Activated naive CD4-positive, alpha-beta T cell treated with anti-CD3 and anti-CD28 coated beads, Interleukin-2, amount 10 ng/mL, durations not matched to agents 7 days and 5 days (primary cell): ENCODE data around the gene TEN1.
A peak's percentile ranks its signal among the peaks of the same experiment; 100 is the strongest.

Experiments used
- CTCF ChIA-PET: fragments of 350-600 bp; sonication (Branson Sonifier 250); formaldehyde crosslinking; loops from one replicate; lab custom pipeline; 2021; ENCODE audit warnings: antibody characterized with exemption; lab: Charles Lee
- DNase-seq: peaks from one replicate; pipeline ENCODE4 v3.0.0-alpha.2; 2020
- H3K27ac Mint-ChIP-seq: one replicate; pipeline ENCODE4 v1.8.0; 2021; ENCODE audit warnings: mild to moderate bottlenecking, moderate library complexity, mixed read lengths
- H3K27me3 Mint-ChIP-seq: one replicate; pipeline ENCODE4 v1.8.0; 2021; ENCODE audit warnings: mild to moderate bottlenecking, mixed read lengths
- H3K36me3 Mint-ChIP-seq: one replicate; pipeline ENCODE4 v1.8.0; 2021; ENCODE audit warnings: mixed read lengths
- H3K4me1 Mint-ChIP-seq: one replicate; pipeline ENCODE4 v1.8.0; 2021; ENCODE audit warnings: mixed read lengths
- H3K4me3 Mint-ChIP-seq: one replicate; pipeline ENCODE4 v1.8.0; 2021; ENCODE audit warnings: mild to moderate bottlenecking, moderate library complexity, mixed read lengths
- H3K9me3 Mint-ChIP-seq: one replicate; pipeline ENCODE4 v1.8.0; 2021; ENCODE audit warnings: mixed read lengths

Gene TEN1

GRCh38 chr17:76005263-76006149 is 26.5 kb downstream of the TEN1 start:
- CTCF ChIA-PET = interaction anchor here (0.8 to 8.5 kb wide), 24 partner anchors 8 to 296 kb away, joined by 3 to 87 read pairs (median 4); partner anchors contain the start of genes ACOX1, MRPL38, TEN1 and TRIM47
- Mint-ChIP-seq H3K9me3 (no peaks in the 10 kb centered on the region), H3K27me3 (peaks cover 7% of the 10 kb centered on the region), H3K27ac (no peak overlapping the region), H3K4me3 (no peak overlapping the region), H3K36me3 (no peaks in the 10 kb centered on the region), H3K4me1 (peaks cover 2% of the 10 kb centered on the region)
- DNase-seq = peak; percentile 91

- CTCF ChIA-PET = interaction anchor here (0.8 to 8.5 kb wide), 5 partner anchors 8 to 258 kb away, joined by 3 to 87 read pairs (median 3); partner anchors contain the start of gene MRPL38
- Mint-ChIP-seq H3K36me3 (no peaks in the 10 kb centered on the region), H3K27ac (no peak overlapping the region), H3K4me3 (no peak overlapping the region), H3K4me1 (peaks cover 2% of the 10 kb centered on the region), H3K27me3 (peaks cover 13% of the 10 kb centered on the region), H3K9me3 (no peaks in the 10 kb centered on the region)
- DNase-seq = no peak
Measured at GRCh38 chr17:76007131-76007849, 28.2 kb downstream of the TEN1 start.

DNA sequence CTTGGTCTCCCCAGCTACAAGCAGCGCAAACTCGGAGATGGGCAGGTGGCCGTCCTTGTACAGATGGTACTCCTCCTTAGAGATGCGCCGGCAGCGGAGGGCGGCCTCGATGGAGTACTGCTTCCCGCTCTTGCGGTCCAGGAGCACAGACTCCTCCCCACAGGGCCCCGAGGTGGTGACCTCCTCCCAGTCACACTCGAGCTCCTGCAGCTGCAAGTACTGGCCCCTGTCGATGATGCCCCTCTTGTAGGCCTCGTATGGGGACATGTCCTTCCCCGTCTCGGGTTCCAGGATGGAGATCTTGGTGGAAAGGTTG is 28.8 kb downstream of the TEN1 start:
- no peak overlapping the region for H3K4me3 Mint-ChIP-seq
- H3K27me3 Mint-ChIP-seq = peaks cover 13% of the 10 kb centered on the region
- peaks cover 2% of the 10 kb centered on the region for H3K4me1 Mint-ChIP-seq
- no peak overlapping the region for H3K27ac Mint-ChIP-seq
- H3K9me3 Mint-ChIP-seq = no peaks in the 10 kb centered on the region
- H3K36me3 Mint-ChIP-seq = no peaks in the 10 kb centered on the region
- DNase-seq = no peak
- CTCF ChIA-PET = interaction anchor here (0.8 to 8.5 kb wide), 6 partner anchors 9 to 390 kb away, joined by 3 to 87 read pairs (median 3); partner anchors contain the start of gene MRPL38

DNA sequence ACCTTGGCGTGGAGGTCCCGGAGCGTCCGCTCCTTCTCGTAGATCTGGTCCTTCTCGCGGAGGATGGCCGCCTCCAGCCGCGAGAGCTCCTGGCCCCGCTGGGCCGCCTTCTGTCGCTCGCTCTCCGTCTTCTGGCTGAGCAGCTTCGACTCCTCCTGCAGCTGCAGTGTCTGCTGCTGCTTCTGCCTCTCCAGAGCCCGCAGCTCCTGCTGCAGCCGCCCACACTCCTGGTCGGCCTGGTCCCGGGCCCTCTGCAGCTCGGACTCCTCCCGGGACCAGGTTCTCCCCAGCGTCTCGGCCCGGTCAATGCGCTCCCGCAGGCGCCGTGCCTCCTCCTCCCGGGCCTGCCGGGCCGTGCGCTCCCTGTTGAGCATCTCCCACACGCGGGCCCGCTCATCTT is 29.2 kb downstream of the TEN1 start:
- peaks cover 13% of the 10 kb centered on the region for H3K27me3 Mint-ChIP-seq
- H3K4me3 Mint-ChIP-seq = no peak overlapping the region
- H3K4me1 Mint-ChIP-seq = peaks cover 2% of the 10 kb centered on the region
- H3K36me3 Mint-ChIP-seq = no peaks in the 10 kb centered on the region
- DNase-seq = no peak
- H3K27ac Mint-ChIP-seq = no peak overlapping the region
- CTCF ChIA-PET = interaction anchor here (0.8 to 8.5 kb wide), 8 partner anchors 8 to 390 kb away, joined by 3 to 87 read pairs (median 3); partner anchors contain the start of genes CDK3 and MRPL38
- H3K9me3 Mint-ChIP-seq = no peaks in the 10 kb centered on the region

DNA sequence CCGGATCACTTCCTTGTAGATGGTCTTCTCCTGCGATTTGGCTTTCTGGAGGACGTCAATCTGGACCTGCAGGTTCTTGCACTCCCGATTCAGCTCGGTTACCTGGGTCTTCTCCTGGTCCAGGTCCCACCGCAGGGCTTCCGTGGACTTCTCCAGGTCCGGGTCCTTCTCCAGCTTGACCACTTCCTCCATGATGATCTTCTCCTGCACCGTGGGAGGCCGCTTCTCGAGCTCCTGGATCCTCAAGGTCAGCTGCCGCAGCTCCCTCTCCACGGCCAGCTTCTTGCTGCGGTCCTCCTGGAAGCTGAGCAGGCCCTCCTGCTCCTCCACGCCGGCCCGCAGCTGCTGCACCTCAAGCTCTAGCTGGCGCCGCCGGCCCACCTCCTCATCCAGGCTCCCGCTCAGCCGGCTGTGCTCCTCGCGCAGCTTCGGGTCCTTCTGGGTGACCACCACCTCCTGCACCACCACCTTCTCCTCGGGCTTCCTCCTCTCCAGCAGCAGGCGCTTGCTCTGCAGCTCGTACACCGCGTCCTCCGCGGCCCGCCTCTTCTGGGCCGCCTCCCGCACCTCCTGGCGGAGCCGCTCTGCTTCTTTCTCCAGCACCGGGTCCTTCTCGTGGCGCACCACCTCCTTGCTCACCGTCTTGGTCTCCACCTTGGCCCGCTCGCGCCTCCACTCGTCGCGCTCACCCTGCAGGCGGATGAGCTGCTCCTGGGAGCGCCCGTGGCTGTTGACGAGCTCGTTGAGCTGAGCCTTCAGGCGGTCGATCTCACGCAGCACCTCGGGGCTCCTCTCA is 29.8 kb downstream of the TEN1 start:
- CTCF ChIA-PET = interaction anchor here (1.3 to 8.5 kb wide), 4 partner anchors 9 to 389 kb away, joined by 3 to 87 read pairs (median 18); partner anchors contain the start of genes CDK3 and MRPL38
- no peak for DNase-seq
- Mint-ChIP-seq H3K36me3 (no peaks in the 10 kb centered on the region), H3K4me3 (no peak overlapping the region), H3K27ac (no peak overlapping the region), H3K9me3 (no peaks in the 10 kb centered on the region), H3K4me1 (peaks cover 2% of the 10 kb centered on the region), H3K27me3 (peaks cover 14% of the 10 kb centered on the region)

- no peaks in the 10 kb centered on the region for H3K36me3 Mint-ChIP-seq
- no peak for DNase-seq
- no peak overlapping the region for H3K4me3 Mint-ChIP-seq
- H3K27ac Mint-ChIP-seq = no peak overlapping the region
- CTCF ChIA-PET = interaction anchor here (1.4 to 8.5 kb wide), 3 partner anchors 10 to 104 kb away, joined by 3 to 87 read pairs (median 34); partner anchors contain the start of genes CDK3 and MRPL38
- H3K4me1 Mint-ChIP-seq = peaks cover 7% of the 10 kb centered on the region
- no peaks in the 10 kb centered on the region for H3K9me3 Mint-ChIP-seq
- H3K27me3 Mint-ChIP-seq = peaks cover 20% of the 10 kb centered on the region
Measured at GRCh38 chr17:76009447-76009846, 30.4 kb downstream of the TEN1 start.

DNA sequence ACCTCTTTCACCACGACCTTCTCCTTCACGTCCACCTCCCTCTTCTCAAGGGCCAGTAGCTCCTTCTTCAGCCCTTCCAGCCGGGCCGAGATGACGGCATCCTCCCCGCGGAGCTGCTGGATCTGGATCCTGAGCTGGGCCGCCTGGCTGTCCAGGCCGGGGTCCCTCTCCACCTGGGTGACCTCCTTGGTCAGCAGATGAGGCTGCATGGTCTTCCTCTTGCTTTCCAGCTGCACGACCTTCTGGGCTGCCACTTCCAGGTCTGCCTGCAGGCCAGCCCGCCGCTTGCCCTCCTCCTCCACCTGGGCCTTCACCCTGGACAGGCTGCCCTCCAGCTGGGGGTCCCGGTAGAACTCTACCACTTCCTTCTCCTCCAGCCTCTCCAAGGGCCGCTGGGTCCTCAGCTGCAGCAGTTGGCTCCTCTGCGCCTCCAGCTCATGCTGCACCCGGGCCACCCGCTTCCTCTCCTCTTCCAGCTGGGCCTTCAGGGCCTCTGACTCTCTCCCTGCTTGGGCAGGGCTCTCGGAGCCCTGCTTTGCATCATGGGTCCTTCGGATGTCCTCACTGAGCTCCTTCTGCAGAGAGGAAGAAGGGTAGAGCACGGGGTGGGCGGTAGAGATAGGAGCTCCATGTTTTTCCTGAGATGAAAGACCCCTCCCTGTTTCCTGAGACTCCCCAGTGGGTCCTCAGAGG is 31.1 kb downstream of the TEN1 start:
- H3K36me3 Mint-ChIP-seq = no peaks in the 10 kb centered on the region
- CTCF ChIA-PET = interaction anchor here (1.0 to 7.5 kb wide), 6 partner anchors 8 to 290 kb away, joined by 3 to 82 read pairs (median 4); partner anchors contain the start of gene CDK3
- H3K4me1 Mint-ChIP-seq = peaks cover 7% of the 10 kb centered on the region
- H3K27me3 Mint-ChIP-seq = peaks cover 21% of the 10 kb centered on the region
- no peak overlapping the region for H3K4me3 Mint-ChIP-seq
- no peaks in the 10 kb centered on the region for H3K9me3 Mint-ChIP-seq
- no peak overlapping the region for H3K27ac Mint-ChIP-seq
- no peak for DNase-seq

DNA sequence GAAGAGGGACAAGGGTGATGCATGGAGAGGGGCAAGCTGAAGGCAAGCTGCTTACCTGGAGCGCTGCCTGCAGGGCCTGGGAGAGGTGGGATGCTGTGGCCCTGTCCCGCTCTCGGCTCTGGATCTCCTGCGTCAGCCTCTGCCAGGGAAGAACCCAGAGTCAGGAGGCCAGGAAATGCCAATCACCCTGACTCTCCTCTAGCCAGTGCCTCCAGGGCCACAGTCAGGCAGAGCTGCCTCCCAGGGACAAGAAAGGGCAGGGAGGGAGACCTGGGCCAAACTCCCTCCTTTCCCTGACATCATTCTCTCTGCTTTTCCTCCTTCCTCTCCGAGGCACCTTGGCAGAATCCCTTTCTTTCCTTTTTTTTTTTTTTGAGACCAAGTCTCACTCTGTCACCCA is 32.9 kb downstream of the TEN1 start:
- peaks cover 5% of the 10 kb centered on the region for H3K4me1 Mint-ChIP-seq
- H3K27ac Mint-ChIP-seq = no peak overlapping the region
- H3K9me3 Mint-ChIP-seq = no peaks in the 10 kb centered on the region
- peaks cover 28% of the 10 kb centered on the region for H3K27me3 Mint-ChIP-seq
- H3K36me3 Mint-ChIP-seq = no peaks in the 10 kb centered on the region
- no peak overlapping the region for H3K4me3 Mint-ChIP-seq
- CTCF ChIA-PET = interaction anchor here (1.3 to 7.5 kb wide), 6 partner anchors 9 to 288 kb away, joined by 3 to 82 read pairs (median 4); no protein-coding TSS in a partner anchor
- no peak for DNase-seq

DNA sequence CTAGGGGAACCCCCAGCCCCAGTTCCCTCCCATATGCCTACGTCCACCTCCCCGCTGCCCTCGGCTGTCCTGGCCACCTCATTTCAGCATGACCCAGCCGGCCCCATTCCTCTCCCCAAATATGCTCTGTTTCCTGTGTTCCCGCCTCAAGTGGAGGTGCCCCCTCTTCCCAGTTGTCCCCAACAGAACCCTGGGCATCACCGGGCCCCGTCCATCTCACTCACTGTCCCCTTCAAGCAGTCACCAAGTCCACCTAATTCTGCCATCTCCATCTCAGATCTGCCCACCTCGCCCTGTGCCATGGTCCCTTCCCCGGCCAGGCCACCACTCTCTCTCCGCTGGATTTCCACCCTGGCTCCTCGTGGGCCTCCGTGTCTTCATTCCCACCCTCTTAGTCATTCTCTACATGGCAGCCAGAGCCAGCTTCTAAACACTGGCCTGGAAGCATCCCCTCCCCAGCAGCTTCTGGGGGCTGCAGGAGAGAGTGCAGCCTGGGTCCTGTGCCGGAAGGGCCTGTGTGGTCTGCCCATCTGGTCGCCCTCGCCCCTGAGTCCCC is 34.4 kb downstream of the TEN1 start:
- no peak for DNase-seq
- Mint-ChIP-seq H3K36me3 (no peaks in the 10 kb centered on the region), H3K27me3 (peaks cover 28% of the 10 kb centered on the region), H3K9me3 (no peaks in the 10 kb centered on the region), H3K4me3 (no peak overlapping the region), H3K27ac (no peak overlapping the region), H3K4me1 (peaks cover 5% of the 10 kb centered on the region)
- CTCF ChIA-PET = interaction anchor here (0.5 to 7.5 kb wide), 33 partner anchors 11 to 411 kb away, joined by 3 to 82 read pairs (median 4); partner anchors contain the start of genes CDK3, EXOC7 and FBF1

GRCh38 chr17:76014100-76014924 is 35.3 kb downstream of the TEN1 start:
- Mint-ChIP-seq H3K9me3 (no peaks in the 10 kb centered on the region), H3K27ac (peak overlapping the region; percentile 52), H3K27me3 (peaks cover 28% of the 10 kb centered on the region), H3K4me1 (peaks cover 5% of the 10 kb centered on the region), H3K4me3 (no peak overlapping the region), H3K36me3 (no peaks in the 10 kb centered on the region)
- DNase-seq = peak; percentile 87
- CTCF ChIA-PET = interaction anchor here (0.5 to 7.5 kb wide), 39 partner anchors 12 to 410 kb away, joined by 3 to 82 read pairs (median 4); partner anchors contain the start of genes CDK3 and FBF1

GRCh38 chr17:76014925-76015261 is 35.9 kb downstream of the TEN1 start:
- CTCF ChIA-PET = interaction anchor here (0.6 to 7.5 kb wide), 27 partner anchors 13 to 383 kb away, joined by 3 to 82 read pairs (median 5); partner anchors contain the start of genes CDK3 and FBF1
- no peak for DNase-seq
- Mint-ChIP-seq H3K9me3 (no peaks in the 10 kb centered on the region), H3K4me1 (peaks cover 5% of the 10 kb centered on the region), H3K27me3 (peaks cover 26% of the 10 kb centered on the region), H3K27ac (no peak overlapping the region), H3K36me3 (no peaks in the 10 kb centered on the region), H3K4me3 (no peak overlapping the region)
